Stimulated activated CD4-positive, alpha-beta T cell treated with anti-CD3 and anti-CD28 coated beads, Interleukin-2, amount 100 ng/mL, for 24 hours (primary cell): ENCODE measurements around the gene AMHR2.

Experiments
- DNase-seq, 2 donors: peaks; one replicate each; pipeline ENCODE4 v3.0.0-alpha.2; 2020

The AMHR2 gene

GRCh38 chr12:53453953-53454640, 30.4 kb downstream of the AMHR2 start:
- no peak for DNase-seq

DNA sequence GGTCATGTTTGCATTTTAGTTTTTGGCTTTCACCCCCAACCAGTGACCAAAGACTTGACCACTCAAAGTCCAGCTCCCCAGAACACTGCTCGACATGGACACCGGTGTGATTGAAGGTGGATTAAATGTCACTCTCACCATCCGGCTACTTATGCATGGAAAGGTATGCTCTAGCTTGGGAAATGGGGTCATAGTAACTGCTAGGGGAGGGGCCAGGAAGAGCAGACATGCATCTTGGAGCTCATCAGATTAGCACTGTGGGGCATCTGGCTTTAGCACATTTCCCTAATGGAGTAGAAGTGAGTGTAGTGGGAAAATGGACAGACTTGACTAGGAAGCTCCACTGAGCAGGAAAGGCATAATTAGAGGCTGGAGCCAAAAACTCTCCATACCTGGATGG, 31.1 kb downstream of the AMHR2 start:
- DNase-seq, result no peak

- no peak for DNase-seq
These were observed 33.2 kb downstream of the AMHR2 start for GRCh38 chr12:53456654-53457366.

DNA sequence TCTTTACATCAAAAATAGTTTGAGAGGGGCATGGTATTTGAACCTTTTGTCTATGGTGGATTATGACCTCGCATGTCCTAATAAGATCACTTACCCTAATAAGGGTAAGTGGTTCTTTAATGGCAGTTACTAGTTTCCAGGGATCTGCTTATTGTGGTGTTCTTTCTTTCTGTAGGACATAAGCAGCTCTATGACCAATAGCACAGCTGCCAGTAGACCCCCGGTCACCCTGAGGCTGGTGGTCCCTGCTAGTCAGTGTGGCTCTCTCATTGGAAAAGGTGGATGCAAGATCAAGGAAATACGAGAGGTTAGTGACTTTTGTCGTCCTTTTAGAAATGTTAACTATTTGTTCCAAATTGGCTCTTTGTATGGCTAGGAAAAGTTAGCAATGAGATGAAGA, 35.4 kb downstream of the AMHR2 start:
- no peak for DNase-seq

- DNase-seq, result no peak
These were observed 37.4 kb downstream of the AMHR2 start for GRCh38 chr12:53461059-53461458.

DNA sequence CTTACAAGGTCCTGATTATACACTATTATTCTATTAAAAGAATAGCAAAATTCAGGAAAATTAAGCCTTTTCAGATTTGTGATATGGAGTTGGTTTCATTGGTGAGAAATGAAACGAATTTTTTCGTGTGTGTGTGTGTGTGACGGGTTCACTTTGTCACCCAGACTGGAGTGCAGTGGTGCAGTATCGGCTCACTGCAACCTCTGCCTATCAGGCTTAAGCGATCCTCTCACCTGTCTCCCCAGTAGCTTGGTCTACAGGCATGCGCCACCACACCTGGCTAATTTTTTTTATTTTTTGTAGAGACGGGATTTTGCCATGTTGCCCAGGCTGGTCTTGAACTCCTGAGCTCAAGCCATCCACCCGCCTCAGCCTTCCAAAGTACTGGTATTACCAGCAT, 37.9 kb downstream of the AMHR2 start:
- no peak for DNase-seq

DNA sequence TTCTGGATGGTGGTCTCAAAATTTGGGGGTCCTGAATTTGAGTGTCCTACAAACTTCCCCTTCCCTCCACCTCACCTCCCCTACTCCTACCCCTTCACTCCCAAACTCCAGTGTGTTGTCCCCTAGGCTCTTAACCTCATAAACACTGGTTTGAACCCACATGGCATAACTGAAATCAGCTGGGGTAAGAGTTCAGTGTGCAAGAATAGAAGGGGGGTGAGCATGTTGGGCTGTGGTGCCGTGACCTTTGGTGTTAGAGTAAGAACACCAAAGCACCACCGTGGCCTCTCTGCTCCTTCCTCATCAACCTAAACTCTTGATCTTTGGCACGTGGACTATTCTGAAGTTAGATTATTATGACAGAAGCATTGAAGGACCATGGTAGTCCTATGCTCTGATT, 39.3 kb downstream of the AMHR2 start:
- DNase-seq, result no peak

DNA sequence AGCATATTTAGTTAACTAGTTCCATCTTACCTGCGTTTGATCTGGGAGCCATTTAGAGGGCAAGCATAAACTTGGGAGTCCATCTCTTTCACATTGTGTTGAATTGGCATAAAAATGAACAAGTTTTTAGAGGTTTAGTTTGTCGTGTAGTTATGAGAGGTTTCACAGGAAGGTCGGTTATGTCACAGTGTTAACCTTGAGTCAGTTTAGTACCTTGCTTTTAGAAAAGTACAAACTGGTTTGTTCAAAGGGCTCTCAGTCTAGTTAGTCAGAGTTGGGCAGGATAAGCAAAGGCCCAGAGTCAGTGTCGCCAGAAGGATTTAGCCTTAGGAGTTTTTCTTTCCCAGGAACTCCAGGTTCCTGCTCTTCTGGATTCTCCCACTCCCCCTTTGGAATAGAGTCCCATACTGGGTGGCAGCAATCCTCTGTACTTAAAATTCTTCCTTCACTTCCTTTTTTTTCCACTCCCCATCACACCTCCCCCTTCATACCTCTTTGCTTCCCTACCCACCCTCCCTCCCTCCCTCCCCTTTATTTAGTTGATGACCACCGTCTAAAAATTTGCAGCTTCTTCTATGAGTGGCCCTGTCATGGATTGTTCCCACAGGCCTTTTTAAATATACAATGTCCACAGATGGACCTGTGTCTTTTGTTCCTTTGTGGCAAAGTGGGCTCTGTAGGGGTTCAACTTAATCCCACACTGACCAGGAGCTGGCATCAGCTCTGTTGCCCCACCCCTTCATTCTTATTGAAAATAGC, 40.3 kb downstream of the AMHR2 start:
- DNase-seq, result no peak

DNA sequence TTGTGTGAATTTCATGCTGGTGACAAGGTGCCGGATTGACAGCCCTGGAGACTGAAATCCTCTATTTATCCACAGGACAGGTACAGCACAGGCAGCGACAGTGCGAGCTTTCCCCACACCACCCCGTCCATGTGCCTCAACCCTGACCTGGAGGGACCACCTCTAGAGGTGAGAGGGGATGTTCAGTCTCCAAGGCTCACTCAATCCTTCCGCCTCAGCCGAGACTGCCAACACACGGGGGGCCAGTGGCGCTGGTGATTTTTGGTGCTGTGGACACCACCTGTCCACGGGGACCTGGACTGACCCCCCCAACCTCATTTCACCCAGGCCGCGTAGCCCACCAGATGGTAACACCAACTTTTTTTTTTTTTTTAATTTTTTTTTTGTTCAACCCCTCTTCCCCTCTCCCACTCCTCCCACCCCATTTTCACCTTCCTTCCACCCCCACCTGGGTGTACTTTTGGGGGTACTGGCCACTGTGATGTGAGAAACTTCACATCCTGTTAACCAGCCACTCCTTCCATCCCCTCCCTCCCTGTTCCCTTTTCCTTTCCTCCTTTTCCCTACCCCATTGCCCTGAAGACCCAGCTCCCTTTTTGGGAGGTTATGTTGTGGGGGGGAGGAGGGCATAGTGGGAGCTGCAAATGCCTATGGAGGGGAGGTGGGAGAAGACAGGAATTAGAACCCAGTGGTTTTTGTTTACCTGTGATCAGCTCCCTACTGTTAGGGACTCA, 41.2 kb downstream of the AMHR2 start:
- DNase-seq, result no peak

GRCh38 chr12:53465679-53466078, 42.0 kb downstream of the AMHR2 start:
- no peak for DNase-seq

- DNase-seq, result no peak
These were observed 43.0 kb downstream of the AMHR2 start for GRCh38 chr12:53466640-53467039.

- DNase-seq, result no peak
These were observed 43.4 kb downstream of the AMHR2 start for GRCh38 chr12:53467082-53467481.

DNA sequence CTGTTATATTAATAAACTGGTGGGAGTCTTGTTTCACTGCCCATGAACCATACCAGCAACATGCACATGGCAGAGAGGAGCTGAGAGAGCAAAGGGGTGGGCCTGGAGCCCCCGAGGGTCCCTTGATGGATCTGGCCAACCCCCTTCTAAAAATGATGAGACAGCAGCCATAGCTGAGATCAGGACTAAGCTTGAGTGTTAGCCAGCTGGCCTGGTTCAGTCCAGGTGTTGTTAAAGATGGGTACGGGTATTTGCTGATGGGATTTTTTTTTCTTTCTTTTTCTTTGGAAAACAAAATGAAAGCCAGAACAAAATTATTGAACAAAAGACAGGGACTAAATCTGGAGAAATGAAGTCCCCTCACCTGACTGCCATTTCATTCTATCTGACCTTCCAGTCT, 44.2 kb downstream of the AMHR2 start:
- DNase-seq, result no peak

DNA sequence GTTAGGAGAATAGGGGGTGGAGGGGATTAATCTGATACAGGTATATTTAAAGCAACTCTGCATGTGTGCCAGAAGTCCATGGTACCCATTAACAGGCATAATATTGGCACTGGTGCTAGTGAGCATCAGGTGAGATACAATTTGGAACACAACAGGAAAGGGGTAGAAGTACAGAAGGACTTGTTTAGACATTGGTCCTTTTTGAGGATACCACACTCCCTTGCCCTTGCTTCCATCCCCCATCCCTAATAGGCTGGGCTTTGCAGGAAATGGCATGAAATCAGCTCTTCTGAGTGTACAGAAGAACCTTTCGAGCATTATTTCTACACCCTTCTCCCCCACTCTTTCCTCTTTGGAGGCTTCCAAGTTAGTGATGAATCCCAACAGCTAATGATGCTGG, 44.6 kb downstream of the AMHR2 start:
- DNase-seq, result no peak

DNA sequence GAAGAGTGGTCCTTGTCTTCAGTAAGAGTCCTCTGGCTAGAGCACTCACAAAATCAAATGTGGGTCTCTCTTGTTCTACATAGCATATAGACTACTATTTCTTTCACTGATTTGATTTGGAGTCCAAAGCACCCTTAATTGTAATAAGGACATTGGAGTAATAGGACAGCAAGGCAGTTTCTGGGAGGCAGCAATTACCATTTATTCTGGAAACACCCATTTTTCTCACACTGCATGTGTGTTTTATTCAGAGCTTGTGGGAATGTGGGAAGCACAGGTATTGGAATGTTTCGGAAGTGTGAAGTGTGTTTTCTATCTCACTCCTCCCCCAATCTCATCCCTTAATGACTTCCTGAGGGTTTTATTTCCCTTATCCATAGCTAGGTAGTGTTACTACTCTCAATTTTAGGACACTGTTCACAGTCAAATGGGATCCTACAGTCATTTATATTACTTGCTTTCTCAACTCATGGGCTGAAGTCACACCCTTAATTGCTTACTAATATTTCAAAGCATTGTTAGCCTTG, 48.5 kb downstream of the AMHR2 start:
- no peak for DNase-seq

GRCh38 chr12:53474077-53474476, 50.4 kb downstream of the AMHR2 start:
- DNase-seq, result no peak

GRCh38 chr12:53474819-53475218, 51.2 kb downstream of the AMHR2 start:
- DNase-seq, result no peak

DNA sequence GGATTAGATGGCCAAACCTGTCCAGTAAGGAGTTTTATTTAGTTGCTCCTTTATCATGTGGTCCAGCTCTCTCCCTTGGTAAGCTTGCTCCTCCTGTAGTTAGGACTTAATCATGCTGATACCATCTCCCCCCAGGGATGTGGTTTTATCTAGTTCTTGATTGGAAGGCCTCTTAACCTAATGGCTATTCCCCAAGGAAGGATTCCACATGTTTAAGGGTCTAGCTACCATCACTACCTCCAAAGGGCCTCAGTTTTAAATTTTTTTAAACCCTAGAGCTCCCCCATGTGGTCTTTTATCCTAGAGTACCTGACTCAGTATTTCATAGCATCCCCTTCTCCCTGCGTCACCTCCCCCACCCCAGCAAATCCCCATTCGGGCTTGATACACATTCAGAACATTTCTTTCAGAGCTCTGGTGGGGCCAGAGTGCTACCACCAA, 53.1 kb downstream of the AMHR2 start:
- DNase-seq, result no peak

DNA sequence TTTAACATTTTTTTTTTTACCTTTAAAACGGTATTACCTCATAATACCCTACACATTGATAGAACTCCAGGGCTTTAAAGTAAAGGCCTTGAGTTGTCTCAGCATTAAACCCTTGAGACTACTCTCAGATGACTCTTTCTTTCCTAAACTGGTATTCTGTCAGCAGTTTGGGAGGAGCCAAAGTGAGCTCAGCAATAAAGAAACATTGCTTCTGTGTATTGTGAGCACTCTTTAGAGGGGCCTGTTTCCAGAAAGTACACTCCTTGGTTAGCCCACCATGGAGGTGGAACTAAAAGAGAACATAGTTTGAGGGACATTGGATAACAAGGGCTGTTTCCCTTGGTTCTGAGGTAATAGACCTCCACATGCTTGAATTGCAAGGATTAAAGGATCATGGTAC, 55.2 kb downstream of the AMHR2 start:
- DNase-seq, result no peak

- DNase-seq, result no peak
These were observed 55.7 kb downstream of the AMHR2 start for GRCh38 chr12:53479331-53479730.

DNA sequence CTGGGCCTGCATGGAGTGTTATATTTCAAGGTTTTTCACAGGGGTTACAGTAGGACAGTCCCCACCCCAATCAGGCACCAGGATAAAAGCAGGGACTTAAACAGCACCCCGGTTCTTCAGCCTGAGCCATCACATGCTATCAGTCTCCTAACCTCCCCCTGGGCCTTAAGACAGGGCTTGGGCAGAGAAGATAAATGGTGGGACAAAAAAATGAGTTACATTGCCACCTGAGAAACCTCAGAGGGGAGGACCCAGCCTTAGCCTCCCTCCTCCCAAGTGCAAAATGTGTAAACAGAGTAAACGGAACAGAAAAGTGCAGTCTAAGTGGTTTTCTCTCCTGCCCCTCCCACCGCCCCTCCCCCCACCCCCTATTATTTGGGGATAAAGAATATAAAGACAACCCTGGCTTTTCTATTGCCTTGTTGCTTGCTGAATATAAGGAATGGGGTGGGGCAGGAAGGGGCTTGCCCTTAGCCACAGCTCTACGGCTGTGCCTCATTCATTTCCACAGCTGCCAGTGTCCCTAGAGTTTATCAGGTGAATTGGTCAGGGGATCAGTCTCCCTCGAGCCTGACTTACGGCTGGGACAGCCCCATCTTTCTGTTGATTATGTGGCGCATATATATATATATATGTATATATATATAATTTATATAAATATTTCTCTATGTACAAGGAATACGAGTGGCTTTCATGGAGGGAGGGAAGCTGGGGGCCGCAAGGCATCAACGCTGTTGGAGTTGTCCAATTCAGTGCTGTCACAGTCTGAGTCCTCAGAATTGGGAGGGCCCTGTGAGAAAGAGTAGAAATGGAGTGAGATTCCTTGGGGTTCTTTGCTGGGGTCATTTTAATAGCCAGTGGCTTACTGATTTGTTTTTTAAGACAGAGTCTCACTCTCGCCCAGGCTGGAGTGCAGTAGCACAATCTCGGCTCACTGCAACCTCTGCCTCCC, 57.1 kb downstream of the AMHR2 start:
- no peak for DNase-seq
